Measurements from ENCODE around the gene KIAA1549. TPM values are rescaled to one million over a fixed set of nuclear protein-coding genes. Genes with fewer than 3 reads are reported as not detected.
"Not testable (repeated sequence)": the region's sequence is repeated elsewhere in the genome, so short reads cannot be mapped to it uniquely, and the experiment has no call there.

Gene KIAA1549
- polyA plus RNA-seq, 1 experiment, result 2.5 TPM

- POLR2A ChIA-PET, result no interaction called here
- Histone ChIP-seq H3K27me3 (ENCODE audit: control insufficient read depth, insufficient read depth, low read length) (no peaks in the 10 kb centered on the region), H3K4me3 (ENCODE audit: low read depth, low read length) (peak overlapping the region; percentile 66), H3K36me3 (ENCODE audit: control insufficient read depth, insufficient read depth, low read length) (no peaks in the 10 kb centered on the region)
- no peak for TF ChIP-seq CTCF (IDR thresholded peaks at IDR 0.05; ENCODE audit: insufficient read depth, low read depth, low read length)
- DNase-seq (ENCODE audit: low read depth), result no peak
- CTCF ChIA-PET, result interaction anchor here (0.6 to 2.1 kb wide), 9 partner anchors 10 to 107 kb away, joined by 3 to 6 read pairs (median 4); no protein-coding TSS in a partner anchor
Observed at GRCh38 chr7:138979988-138980562, 1.1 kb downstream of the KIAA1549 start.

- TF ChIP-seq CTCF (IDR thresholded peaks at IDR 0.05; ENCODE audit: insufficient read depth, low read depth, low read length), result 0 out of 2 replicates have a peak, but pooled peaks have one; percentile 5
- no peaks in the 10 kb centered on the region for H3K36me3 ChIP-seq (ENCODE audit: control insufficient read depth, insufficient read depth, low read length)
- CTCF ChIA-PET, result interaction anchor here (0.7 to 2.1 kb wide), 5 partner anchors 17 to 102 kb away, joined by 3 to 6 read pairs (median 3); no protein-coding TSS in a partner anchor
- POLR2A ChIA-PET, result no interaction called here
- no peaks in the 10 kb centered on the region for H3K27me3 ChIP-seq (ENCODE audit: control insufficient read depth, insufficient read depth, low read length)
- H3K4me3 ChIP-seq (ENCODE audit: low read depth, low read length), result peak overlapping the region; percentile 66; the same call in 1 of the 2 replicates
- no peak for DNase-seq (ENCODE audit: low read depth)
Observed at GRCh38 chr7:138979226-138979979, 1.8 kb downstream of the KIAA1549 start.

GRCh38 chr7:138978541-138979184, 2.5 kb downstream of the KIAA1549 start:
- no peak for TF ChIP-seq CTCF (IDR thresholded peaks at IDR 0.05; ENCODE audit: insufficient read depth, low read depth, low read length)
- H3K36me3 ChIP-seq (ENCODE audit: control insufficient read depth, insufficient read depth, low read length), result no peaks in the 10 kb centered on the region
- ChIA-PET POLR2A (no interaction called here), CTCF (interaction anchor here (0.9 to 1.4 kb wide), 3 partner anchors 16 to 101 kb away, joined by 3 to 5 read pairs (median 3); no protein-coding TSS in a partner anchor)
- DNase-seq (ENCODE audit: low read depth), result no peak
- no peak overlapping the region for H3K4me3 ChIP-seq (ENCODE audit: low read depth, low read length)
- no peaks in the 10 kb centered on the region for H3K27me3 ChIP-seq (ENCODE audit: control insufficient read depth, insufficient read depth, low read length)

- H3K36me3 ChIP-seq (ENCODE audit: control insufficient read depth, insufficient read depth, low read length); POLR2A ChIA-PET; H3K27me3 ChIP-seq (ENCODE audit: control insufficient read depth, insufficient read depth, low read length); H3K4me3 ChIP-seq (ENCODE audit: low read depth, low read length); DNase-seq (ENCODE audit: low read depth): not testable (repeated sequence)
- CTCF ChIA-PET, result interaction anchor here (0.6 to 2.0 kb wide), 2 partner anchors 90 to 119 kb away, joined by 3 to 6 read pairs; no protein-coding TSS in a partner anchor
Observed at GRCh38 chr7:138976161-138976560, 5.0 kb downstream of the KIAA1549 start.

- no peaks in the 10 kb centered on the region for H3K27me3 ChIP-seq (ENCODE audit: control insufficient read depth, insufficient read depth, low read length)
- H3K4me3 ChIP-seq (ENCODE audit: low read depth, low read length), result no peak overlapping the region
- DNase-seq (ENCODE audit: low read depth), result no peak
- H3K36me3 ChIP-seq (ENCODE audit: control insufficient read depth, insufficient read depth, low read length), result no peaks in the 10 kb centered on the region
- POLR2A ChIA-PET, result no interaction called here
- CTCF ChIA-PET, result interaction anchor here (0.6 to 2.0 kb wide), 2 partner anchors 89 to 120 kb away, joined by 3 to 6 read pairs; no protein-coding TSS in a partner anchor
- no peak for TF ChIP-seq CTCF (IDR thresholded peaks at IDR 0.05; ENCODE audit: insufficient read depth, low read depth, low read length)
Observed at GRCh38 chr7:138975343-138976104, 5.7 kb downstream of the KIAA1549 start.
